HUES64 (cell line): ENCODE measurements around the gene KCNG1.

ENCODE experiments used
- H3K27ac ChIP-seq: 2 replicates; pipeline ENCODE4 v1.7.0; 2013; ENCODE audit warnings: low read depth, low read length, inconsistent platforms
- H3K27me3 ChIP-seq: 2 replicates; pipeline ENCODE4 v1.6.1; 2013; ENCODE audit warnings: mild to moderate bottlenecking, low read length; ENCODE audit not compliant: insufficient read depth
- H3K36me3 ChIP-seq: 2 replicates; pipeline ENCODE4 v1.6.1; 2013; ENCODE audit warnings: mild to moderate bottlenecking, low read length; ENCODE audit not compliant: insufficient read depth
- H3K4me1 ChIP-seq: 2 replicates; pipeline ENCODE4 v1.6.1; 2013; ENCODE audit warnings: mild to moderate bottlenecking, low read length, moderate library complexity; ENCODE audit not compliant: insufficient read depth
- H3K4me3 ChIP-seq: 2 replicates; pipeline ENCODE4 v1.5.1; 2013; ENCODE audit warnings: mild to moderate bottlenecking, low read length, moderate library complexity
- H3K9ac ChIP-seq: 2 replicates; pipeline ENCODE4 v1.6.1; 2013; ENCODE audit warnings: mild to moderate bottlenecking, low read depth, low read length
- H3K9me3 ChIP-seq: 2 replicates; pipeline ENCODE4 v1.6.1; 2013; ENCODE audit warnings: low read depth, low read length; ENCODE audit not compliant: insufficient read depth
- WGBS: fragments of 150-250, 120-280 bp; methylation state at CpG from one replicate; pipeline ENCODE4 v1.1.7; 2013; ENCODE audit warnings: missing lambda C conversion rate; 5-methylcytosine and 5-hydroxymethylcytosine counted together

KCNG1 gene

GRCh38 chr20:51021067-51022025, 1.6 kb downstream of the KCNG1 start:
- Histone ChIP-seq H3K36me3 (0 out of 2 replicates have a peak, but pooled peaks cover 2% of the 10 kb centered on the region), H3K27ac (no peak overlapping the region), H3K9ac (no peak overlapping the region), H3K9me3 (no peaks in the 10 kb centered on the region), H3K4me1 (peaks cover 27% of the 10 kb centered on the region), H3K4me3 (peak overlapping the region; percentile 69), H3K27me3 (peaks cover 48% of the 10 kb centered on the region)
- 22% methylated on average over 16 of the region's 16 CpGs for WGBS

DNA sequence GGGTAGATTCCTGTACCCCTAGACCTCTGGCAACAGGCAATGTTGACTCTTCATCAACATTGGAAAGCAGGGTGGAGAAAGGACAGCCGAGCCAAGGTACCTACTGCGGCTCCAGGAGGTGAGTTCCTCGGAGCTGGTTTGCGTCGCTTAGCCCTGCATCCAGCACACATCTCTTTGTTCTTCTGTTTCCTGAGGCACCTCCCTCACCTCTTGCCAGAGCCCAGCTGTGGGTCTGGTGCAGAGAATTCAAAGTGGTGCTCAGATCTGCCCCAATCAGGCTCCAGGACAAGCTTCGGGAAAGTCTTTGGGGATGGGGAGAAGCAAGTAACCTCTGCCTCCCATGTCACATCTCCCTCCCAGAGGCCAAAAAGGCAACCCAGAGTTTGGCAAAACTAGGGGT, 2.2 kb downstream of the KCNG1 start:
- peaks cover 48% of the 10 kb centered on the region for H3K27me3 ChIP-seq
- 46% methylated on average over 6 of the region's 6 CpGs for WGBS
- peak overlapping the region; percentile 69; the same call in 1 of the 2 replicates for H3K4me3 ChIP-seq
- H3K9me3 ChIP-seq = no peaks in the 10 kb centered on the region
- H3K9ac ChIP-seq = no peak overlapping the region
- peaks cover 27% of the 10 kb centered on the region for H3K4me1 ChIP-seq
- no peak overlapping the region for H3K27ac ChIP-seq
- 0 out of 2 replicates have a peak, but pooled peaks cover 2% of the 10 kb centered on the region for H3K36me3 ChIP-seq

- 0 out of 2 replicates have a peak, but pooled peaks cover 2% of the 10 kb centered on the region for H3K36me3 ChIP-seq
- H3K9ac ChIP-seq = no peak overlapping the region
- no peaks in the 10 kb centered on the region for H3K9me3 ChIP-seq
- no peak overlapping the region for H3K27ac ChIP-seq
- H3K27me3 ChIP-seq = peaks cover 48% of the 10 kb centered on the region
- 0 out of 2 replicates have a peak overlapping the region, but pooled peaks have one; percentile 17 for H3K4me3 ChIP-seq
- peaks cover 28% of the 10 kb centered on the region for H3K4me1 ChIP-seq
- WGBS = 71% methylated on average over 21 of the region's 21 CpGs
Observed at GRCh38 chr20:51019656-51020592, 3.0 kb downstream of the KCNG1 start.

- H3K4me3 ChIP-seq = no peak overlapping the region
- H3K9ac ChIP-seq = no peak overlapping the region
- H3K27ac ChIP-seq = no peak overlapping the region
- H3K27me3 ChIP-seq = peaks cover 23% of the 10 kb centered on the region
- 0 out of 2 replicates have a peak, but pooled peaks cover 2% of the 10 kb centered on the region for H3K36me3 ChIP-seq
- H3K9me3 ChIP-seq = no peaks in the 10 kb centered on the region
- H3K4me1 ChIP-seq = peaks cover 40% of the 10 kb centered on the region
- WGBS = 95% methylated on average over 9 of the region's 9 CpGs
Observed at GRCh38 chr20:51017251-51017650, 5.7 kb downstream of the KCNG1 start.

GRCh38 chr20:51016521-51016920, 6.4 kb downstream of the KCNG1 start:
- no peaks in the 10 kb centered on the region for H3K9me3 ChIP-seq
- H3K9ac ChIP-seq = no peak overlapping the region
- H3K36me3 ChIP-seq = 0 out of 2 replicates have a peak, but pooled peaks cover 2% of the 10 kb centered on the region
- no peak overlapping the region for H3K4me3 ChIP-seq
- 97% methylated on average over 9 of the region's 9 CpGs for WGBS
- H3K4me1 ChIP-seq = peaks cover 34% of the 10 kb centered on the region
- H3K27ac ChIP-seq = no peak overlapping the region
- H3K27me3 ChIP-seq = peaks cover 16% of the 10 kb centered on the region

GRCh38 chr20:51014797-51015722, 7.8 kb downstream of the KCNG1 start:
- Histone ChIP-seq H3K9ac (no peak overlapping the region), H3K27ac (no peak overlapping the region), H3K9me3 (no peaks in the 10 kb centered on the region), H3K36me3 (0 out of 2 replicates have a peak, but pooled peaks cover 2% of the 10 kb centered on the region), H3K27me3 (peaks cover 2% of the 10 kb centered on the region; the same call in 1 of the 2 replicates), H3K4me3 (no peak overlapping the region), H3K4me1 (peaks cover 19% of the 10 kb centered on the region)
- 44% methylated on average over 16 of the region's 16 CpGs for WGBS

DNA sequence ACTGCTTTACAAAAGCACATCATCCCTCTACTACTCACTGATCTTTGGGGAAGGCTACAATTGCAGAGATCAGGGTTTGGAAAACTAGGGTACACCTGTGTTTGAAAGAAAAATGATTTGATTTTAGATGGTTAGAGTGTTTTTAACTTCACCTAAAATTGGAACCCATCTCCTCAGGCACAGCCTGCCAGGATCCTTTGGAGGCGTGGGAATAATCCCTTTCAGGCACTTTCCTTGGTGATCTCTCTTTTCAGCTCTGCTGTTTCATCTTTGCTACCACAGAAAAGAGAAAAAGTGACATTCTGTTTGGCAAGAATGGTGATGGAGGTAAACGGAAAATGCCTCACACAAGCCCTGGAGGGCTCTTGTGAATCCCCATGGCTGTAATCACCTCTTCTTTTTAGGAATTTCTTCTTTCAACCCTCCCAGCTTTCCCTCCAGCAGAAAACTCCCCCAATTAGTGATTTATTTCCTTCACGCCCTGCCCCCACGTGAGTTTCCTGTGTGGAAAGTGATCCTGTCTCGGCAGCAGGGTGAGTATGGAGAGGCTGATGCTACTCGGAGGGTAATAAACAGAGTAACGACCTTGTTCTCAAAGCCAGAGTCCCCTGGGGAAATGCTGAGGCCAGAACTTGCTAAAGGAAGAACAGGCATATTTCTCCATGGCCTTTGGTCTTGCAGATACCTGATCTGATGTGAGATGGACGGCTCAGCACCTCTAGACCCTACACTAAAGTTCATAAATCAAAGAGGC, 9.2 kb downstream of the KCNG1 start:
- 0 out of 2 replicates have a peak, but pooled peaks cover 3% of the 10 kb centered on the region for H3K36me3 ChIP-seq
- H3K27ac ChIP-seq = no peak overlapping the region
- WGBS = 71% methylated on average over 8 of the region's 8 CpGs
- H3K4me3 ChIP-seq = no peak overlapping the region
- H3K27me3 ChIP-seq = no peaks in the 10 kb centered on the region
- H3K9me3 ChIP-seq = no peaks in the 10 kb centered on the region
- H3K4me1 ChIP-seq = peaks cover 13% of the 10 kb centered on the region
- no peak overlapping the region for H3K9ac ChIP-seq

- H3K27ac ChIP-seq = no peak overlapping the region
- H3K4me1 ChIP-seq = peaks cover 13% of the 10 kb centered on the region
- no peaks in the 10 kb centered on the region for H3K27me3 ChIP-seq
- H3K9ac ChIP-seq = no peak overlapping the region
- WGBS = 96% methylated on average over 3 of the region's 3 CpGs
- no peak overlapping the region for H3K4me3 ChIP-seq
- no peaks in the 10 kb centered on the region for H3K9me3 ChIP-seq
- H3K36me3 ChIP-seq = peaks cover 7% of the 10 kb centered on the region; the same call in 1 of the 2 replicates
Observed at GRCh38 chr20:51012357-51012756, 10.6 kb downstream of the KCNG1 start.

GRCh38 chr20:51011479-51011878, 11.4 kb downstream of the KCNG1 start:
- Histone ChIP-seq H3K4me1 (peaks cover 13% of the 10 kb centered on the region), H3K9ac (no peak overlapping the region), H3K27me3 (no peaks in the 10 kb centered on the region), H3K27ac (no peak overlapping the region), H3K36me3 (peaks cover 7% of the 10 kb centered on the region; the same call in 1 of the 2 replicates), H3K4me3 (no peak overlapping the region), H3K9me3 (no peaks in the 10 kb centered on the region)
- 95% methylated on average over 4 of the region's 4 CpGs for WGBS
